ENCODE results near the gene MPZL1.

MPZL1 gene

DNA sequence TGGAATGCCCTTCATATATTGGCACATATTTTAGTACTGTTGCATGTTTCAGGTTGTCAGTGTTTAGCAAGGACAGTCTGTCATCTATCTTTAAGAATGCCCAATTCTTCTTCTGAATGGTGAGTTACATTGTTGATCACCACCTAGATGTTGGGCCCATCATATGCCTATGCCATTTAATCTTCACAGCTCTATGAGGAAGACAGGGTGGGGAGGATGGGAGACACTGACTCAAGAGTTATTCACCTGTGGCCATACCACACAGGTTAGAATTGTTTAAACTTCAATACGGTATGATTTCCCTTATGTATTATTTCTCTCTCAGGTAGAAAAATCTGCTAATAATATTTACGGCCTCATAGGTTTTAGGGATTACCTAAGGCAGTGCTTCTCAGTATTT is 44.8 kb downstream of the MPZL1 start:
- H3K4me3 ChIP-seq: no peak overlapping the region
- no peak overlapping the region for H3K27ac ChIP-seq

- Histone ChIP-seq H3K27ac (no peak overlapping the region), H3K4me3 (no peak overlapping the region)
Observed at GRCh38 chr1:167767761-167768160, 46.0 kb downstream of the MPZL1 start.

DNA sequence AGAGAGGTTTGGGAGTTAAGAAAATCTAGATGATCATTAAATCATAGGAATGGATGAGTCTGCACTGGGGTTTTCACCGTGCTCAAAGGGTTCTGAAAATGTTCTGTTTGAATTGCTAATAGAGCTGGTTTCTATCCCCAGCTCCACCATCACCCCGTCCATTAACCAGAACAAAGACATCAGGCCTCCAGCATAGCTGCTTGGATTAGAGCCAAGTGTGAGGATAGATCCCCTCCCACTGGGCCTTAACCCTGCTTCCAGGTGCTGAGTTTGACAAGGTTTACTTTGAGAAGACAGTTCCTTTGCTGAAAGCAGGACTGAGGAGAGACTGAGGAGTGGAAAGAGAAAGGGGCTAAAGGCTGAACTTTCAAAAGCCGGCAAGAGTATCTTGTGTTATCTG is 48.3 kb downstream of the MPZL1 start:
- H3K4me3 ChIP-seq: no peak overlapping the region
- H3K27ac ChIP-seq: no peak overlapping the region

DNA sequence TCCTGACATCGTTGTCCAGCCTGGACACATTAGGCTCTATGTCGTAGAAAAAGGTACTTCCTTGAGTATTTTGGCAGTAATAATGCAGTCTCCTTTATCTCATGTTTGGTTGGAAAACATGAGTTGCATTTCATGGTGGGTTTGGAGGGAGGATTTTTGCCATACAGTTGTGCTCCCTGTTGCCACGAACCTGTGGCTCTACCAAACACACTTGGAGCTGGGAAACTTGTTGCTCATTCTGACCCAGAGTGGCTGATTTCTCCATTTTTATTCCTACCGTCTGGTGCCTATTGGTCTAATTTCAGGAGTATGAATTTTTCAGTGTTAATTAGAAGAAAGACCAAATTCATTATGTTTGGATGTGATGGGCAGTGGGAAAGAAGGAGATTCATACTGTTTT is 50.7 kb downstream of the MPZL1 start:
- Histone ChIP-seq H3K27ac (no peak overlapping the region), H3K4me3 (no peak overlapping the region)

- no peak overlapping the region for H3K27ac ChIP-seq
- H3K4me3 ChIP-seq: no peak overlapping the region
Observed at GRCh38 chr1:167773516-167773915, 51.7 kb downstream of the MPZL1 start.

DNA sequence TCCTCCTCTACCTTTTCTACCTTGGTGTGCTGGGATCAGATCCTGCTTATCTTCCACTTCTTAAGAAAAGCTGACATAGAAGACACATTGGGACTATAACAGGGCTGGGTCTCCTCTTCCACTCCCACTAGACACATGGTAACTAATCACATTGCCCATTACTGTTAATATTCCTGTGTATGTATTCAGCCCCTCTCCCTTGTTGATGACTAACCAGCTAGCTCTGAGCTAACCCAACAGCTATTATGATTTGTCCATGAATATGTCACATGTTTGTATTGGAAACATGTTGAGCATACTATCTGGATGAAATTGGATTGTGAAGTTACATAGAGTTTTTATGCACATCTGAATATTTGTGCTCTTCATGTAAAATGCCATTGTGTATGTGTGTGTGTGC is 52.9 kb downstream of the MPZL1 start:
- H3K4me3 ChIP-seq: no peak overlapping the region
- peak overlapping the region in 2 of 21 experiments; percentile 26 to 29 for H3K27ac ChIP-seq

DNA sequence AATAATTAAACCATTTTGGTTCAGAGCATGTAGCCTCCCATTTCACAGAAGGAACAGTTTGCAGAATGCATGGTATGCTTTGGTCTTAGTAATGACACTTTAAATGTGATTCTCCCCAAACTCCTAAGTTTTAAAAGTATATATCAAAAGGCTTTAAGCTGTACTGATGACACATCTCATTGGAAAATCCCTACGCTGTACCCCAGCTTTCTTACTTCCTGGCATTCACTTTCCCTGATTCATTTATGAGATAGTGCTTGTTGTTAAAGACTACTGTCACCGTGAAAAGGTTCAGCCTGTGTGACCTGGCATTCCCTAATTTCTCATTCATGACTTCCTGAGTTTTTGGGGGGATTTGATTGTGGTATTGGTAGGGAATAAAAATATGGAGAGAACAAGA is 53.4 kb downstream of the MPZL1 start:
- Histone ChIP-seq H3K4me3 (no peak overlapping the region), H3K27ac (peak overlapping the region in 5 of 21 experiments; percentile 1 to 51 (median 5))

DNA sequence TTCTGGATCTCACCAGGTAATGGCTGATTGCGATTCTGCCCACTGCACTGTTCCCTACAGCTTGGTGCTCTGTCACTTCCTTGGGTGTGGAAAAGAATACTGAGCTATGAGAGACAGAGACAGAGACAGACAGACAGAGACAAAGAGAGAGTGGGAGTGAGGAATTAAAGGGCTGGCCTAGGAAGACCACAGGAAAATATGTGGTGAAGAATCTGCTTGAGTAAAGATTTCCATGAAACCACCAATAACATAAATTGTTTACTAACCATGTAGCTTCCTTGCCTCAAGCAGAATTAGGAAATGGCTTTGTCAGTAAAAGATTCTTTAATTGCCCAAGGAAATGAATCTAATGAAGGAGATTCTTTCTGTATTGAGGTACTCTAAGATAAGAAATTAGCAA is 54.4 kb downstream of the MPZL1 start:
- peak overlapping the region in 5 of 21 experiments; percentile 8 to 54 (median 29) for H3K27ac ChIP-seq
- no peak overlapping the region for H3K4me3 ChIP-seq

DNA sequence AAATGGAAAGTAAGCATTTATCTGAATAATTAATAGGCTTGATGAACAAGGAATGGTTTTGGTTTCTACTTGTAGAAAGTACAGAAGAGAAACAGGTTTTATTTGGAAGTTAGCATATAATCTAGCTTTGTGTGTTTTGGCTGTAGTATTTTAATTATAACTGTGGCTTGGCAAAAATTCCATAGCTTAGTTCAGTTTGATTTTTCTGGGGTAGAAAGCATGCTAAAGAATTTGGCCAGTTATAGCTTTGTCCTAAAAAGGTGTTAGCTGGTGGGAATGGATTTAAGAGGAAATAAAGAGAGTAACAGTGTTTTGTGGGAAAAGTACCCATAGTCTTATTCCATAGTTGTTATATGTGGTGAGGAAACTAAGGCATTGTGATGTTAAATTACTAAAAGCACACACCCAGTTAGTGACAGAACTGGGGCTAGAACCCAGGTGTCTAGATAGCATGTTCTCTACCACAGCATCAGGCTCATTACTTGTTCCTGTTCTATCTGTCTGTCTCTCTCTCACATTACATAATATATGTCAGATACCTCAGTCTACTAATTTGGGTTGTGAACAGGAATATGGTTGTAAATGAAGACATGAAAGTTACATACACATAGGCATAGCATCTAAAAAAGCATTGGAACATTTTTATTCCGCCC is 55.0 kb downstream of the MPZL1 start:
- peak overlapping the region in 5 of 21 experiments; percentile 7 to 54 (median 28) for H3K27ac ChIP-seq
- H3K4me3 ChIP-seq: no peak overlapping the region

DNA sequence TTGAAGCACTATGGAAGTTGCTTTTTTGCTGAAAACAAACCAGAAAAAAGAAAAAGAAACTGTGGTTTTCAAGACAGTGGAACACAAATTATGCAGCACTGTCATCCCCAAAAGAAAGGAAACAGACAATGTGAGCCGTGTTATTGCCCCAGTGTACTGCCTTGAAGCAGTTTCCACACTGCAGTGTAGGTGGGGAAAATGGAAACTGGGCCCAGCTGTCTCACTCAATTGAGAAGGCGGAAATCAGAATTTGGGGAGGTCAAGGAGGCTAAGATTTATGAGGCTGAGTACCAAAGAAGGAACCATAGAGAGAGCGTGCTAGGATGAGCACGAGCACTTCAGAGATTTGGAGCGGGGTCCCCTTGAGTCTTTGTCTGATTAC is 55.5 kb downstream of the MPZL1 start:
- Histone ChIP-seq H3K27ac (peak overlapping the region in 2 of 21 experiments; percentile 7 to 28), H3K4me3 (no peak overlapping the region)

DNA sequence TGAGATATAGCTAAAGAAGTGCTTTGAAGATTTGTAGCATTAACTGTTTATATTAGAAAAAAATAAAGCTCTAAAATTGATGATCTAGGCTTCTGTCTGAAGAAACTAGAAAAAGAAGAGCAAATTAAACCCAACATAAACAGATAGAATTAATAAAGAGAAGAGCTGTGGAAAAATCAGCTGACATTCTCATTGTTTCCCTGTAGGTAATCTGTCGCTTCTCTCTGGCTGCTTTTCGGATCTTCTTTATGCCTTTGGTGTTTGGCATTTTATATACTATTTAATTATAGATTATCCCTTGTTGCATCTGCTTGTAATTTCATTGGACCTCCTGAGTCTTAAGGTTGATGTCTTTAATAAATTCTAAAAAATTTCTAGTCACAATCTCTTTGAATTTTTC is 59.8 kb downstream of the MPZL1 start:
- H3K27ac ChIP-seq: no peak overlapping the region

GRCh38 chr1:167782946-167783345 is 61.2 kb downstream of the MPZL1 start:
- no peak overlapping the region for H3K27ac ChIP-seq

More for the DNA sequence above, 59.8 kb downstream of the MPZL1 start:
- H3K4me3 ChIP-seq: no peak overlapping the region

DNA sequence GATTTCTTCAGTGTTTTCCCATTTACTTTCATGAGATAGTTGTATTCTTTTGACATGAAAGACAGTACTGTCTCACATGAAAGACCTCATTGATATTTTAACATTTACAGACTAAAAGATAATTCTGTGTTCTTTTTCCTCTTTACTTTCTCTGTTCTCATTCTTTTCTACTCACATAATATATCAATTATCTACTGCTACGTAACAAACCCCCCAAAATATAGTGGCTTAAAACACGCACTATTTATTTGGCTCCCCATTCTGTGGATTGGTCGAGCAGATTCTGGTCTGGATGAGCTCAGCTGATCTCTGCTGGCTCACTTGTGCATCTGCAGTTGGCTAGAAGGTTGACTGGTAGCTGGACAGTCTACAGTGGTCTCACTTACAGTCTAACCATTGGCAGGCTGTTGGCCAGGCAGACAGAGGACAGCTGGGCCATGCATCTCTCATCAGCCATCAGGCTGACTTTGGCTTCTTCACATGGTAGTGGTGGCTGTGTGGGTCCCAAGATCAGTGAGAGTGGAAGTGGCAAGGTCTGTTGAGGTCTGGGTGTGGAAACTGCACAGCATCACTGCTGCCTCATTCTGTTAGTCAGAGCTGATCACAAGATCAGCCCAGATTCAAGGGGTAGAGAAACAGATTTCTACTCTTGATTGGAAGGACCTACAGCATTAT is 63.2 kb downstream of the MPZL1 start:
- no peak overlapping the region for H3K4me3 ChIP-seq
- H3K27ac ChIP-seq: no peak overlapping the region

More at GRCh38 chr1:167782946-167783345, 61.2 kb downstream of the MPZL1 start:
- H3K4me3 ChIP-seq: no peak overlapping the region

- Histone ChIP-seq H3K27ac (no peak overlapping the region), H3K4me3 (no peak overlapping the region)
Observed at GRCh38 chr1:167786502-167786901, 64.7 kb downstream of the MPZL1 start.

- Histone ChIP-seq H3K4me3 (no peak overlapping the region), H3K27ac (peak overlapping the region in 10 of 21 experiments; percentile 21 to 79 (median 40))
Observed at GRCh38 chr1:167789501-167789900, 67.7 kb downstream of the MPZL1 start.

DNA sequence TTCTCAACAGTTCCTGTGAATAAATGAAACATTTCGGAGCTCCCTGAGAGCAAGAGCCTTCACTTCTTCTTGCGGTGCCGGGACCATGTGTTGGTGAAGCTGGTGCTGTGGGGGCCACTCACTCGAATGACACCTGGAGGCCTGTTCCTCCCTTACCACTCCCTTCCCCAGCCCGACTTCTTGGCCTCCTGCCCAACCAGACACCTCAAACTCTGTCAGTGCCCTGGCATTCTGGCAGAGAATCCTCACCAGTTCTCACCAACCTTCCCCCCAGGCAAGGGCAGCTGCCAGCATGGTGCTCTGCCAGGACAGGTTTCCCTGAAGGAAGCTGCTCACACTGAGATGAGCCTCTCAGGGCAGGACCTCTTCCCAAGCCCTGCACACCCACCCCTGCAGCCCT is 68.3 kb downstream of the MPZL1 start:
- Histone ChIP-seq H3K4me3 (no peak overlapping the region), H3K27ac (peak overlapping the region in 9 of 21 experiments; percentile 21 to 79 (median 45))

DNA sequence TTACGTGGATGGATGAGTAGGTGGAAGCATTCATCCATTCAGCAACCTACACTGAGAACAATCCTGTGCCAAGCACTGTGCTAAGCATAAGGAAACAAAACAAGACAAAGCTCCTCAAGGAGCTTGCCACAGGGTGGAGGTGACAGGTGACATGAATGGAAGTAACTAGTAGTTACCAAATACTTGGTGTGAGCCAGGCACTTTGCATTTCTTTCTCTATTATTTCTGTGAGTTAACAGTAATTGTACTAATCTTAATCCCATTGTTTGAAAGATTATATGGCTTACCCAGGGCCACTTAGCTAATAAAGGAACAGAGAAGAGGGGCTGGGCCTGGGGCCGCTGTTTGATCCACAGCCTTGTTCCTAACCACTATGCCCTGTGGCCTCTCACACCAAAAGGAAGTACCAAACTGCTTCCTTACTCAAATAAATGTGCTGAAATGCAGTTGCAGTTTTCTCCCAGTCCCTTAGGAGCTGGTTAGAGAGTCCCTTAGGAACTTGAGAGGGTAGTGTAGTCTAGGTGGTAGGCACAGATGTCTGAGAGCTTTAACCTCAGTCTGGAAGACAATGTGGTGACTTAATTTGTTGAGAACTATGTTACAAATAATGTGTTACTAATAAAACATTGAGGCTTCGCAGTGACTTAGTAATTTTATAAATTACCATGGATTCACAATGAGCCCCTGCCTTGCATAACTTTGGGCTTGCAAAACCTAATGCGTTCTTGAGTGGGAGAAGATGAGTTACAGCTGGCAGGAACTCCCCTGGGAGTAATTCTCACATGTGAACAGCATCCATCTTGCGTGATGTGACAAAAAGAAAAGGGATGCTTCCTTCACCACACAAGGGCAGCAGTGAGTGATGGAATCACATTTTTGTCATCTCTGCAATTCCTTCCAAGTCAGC is 69.8 kb downstream of the MPZL1 start:
- Histone ChIP-seq H3K27ac (peak overlapping the region in 14 of 21 experiments; percentile 0 to 66 (median 26)), H3K4me3 (no peak overlapping the region)

DNA sequence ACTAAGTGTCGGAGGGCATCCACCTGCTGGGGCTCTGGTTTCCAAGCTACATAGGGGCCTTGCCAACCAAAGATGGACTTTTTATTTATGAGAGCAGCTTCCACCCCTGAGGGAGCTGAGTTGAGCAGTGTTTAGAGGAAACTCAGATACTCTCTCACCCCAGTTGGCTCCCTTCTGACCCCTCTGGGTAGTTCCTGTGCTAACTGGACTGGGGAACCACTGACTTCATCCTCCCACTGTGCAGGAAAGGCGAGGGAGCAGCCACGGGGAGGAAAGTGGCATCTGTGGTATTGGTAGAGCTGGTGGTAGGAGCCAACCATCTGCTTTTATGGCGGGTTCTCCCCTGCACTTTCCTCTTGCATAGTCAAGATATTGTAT is 70.4 kb downstream of the MPZL1 start:
- peak overlapping the region in 2 of 21 experiments; percentile 31 to 46 for H3K27ac ChIP-seq
- no peak overlapping the region for H3K4me3 ChIP-seq

GRCh38 chr1:167794043-167794442 is 72.3 kb downstream of the MPZL1 start:
- H3K4me3 ChIP-seq: no peak overlapping the region
- peak overlapping the region in 1 of 21 experiments; percentile 30 for H3K27ac ChIP-seq

Measured in skin epidermis (tissue), 12 donors.